HCT116 (cell line): ENCODE results near the gene TRIOBP. TPM values are rescaled to one million over a fixed set of nuclear protein-coding genes. Genes with fewer than 3 reads are reported as not detected.

ENCODE experiments used
- ATAC-seq: fragments of 200-7000 bp; cut with Tn5 transposase; 2 replicates; pipeline ENCODE4 v1.9.1; 2020; ENCODE audit warnings: mild to moderate bottlenecking, moderate library complexity
- BruUV-seq: library from RNA; stranded (reverse); fragments of 400-500 nt; replicated peaks from 2 replicates; lab custom pipeline; 2021; lab: Mats Ljungman, UMichigan
- CTCF ChIA-PET: fragments of 300-600 bp; sonication (Branson Sonifier 250); formaldehyde crosslinking; loops from one replicate; lab custom pipeline; 2021; ENCODE audit warnings: antibody characterized with exemption; lab: Charles Lee
- POLR2A ChIA-PET: fragments of 300-600, 350-600 bp; sonication (Branson Sonifier 250); formaldehyde crosslinking; loops from one replicate; lab custom pipeline; 2021; ENCODE audit warnings: antibody characterized with exemption; lab: Charles Lee
- RAD21 ChIA-PET, 2 experiments: fragments of 300-600 bp; sonication (Branson Sonifier 250); formaldehyde crosslinking; loops; one replicate each; lab custom pipeline; 2023; ENCODE audit warnings: low total read pairs in 2 of 2; ENCODE audit not compliant: uncharacterized antibody in 2 of 2, unreplicated experiment in 2 of 2, low non-redundant PET in 1 of 2; lab: Charles Lee
- DNase-seq: peaks from one replicate; pipeline ENCODE4 v3.0.0-alpha.2; 2010; ENCODE audit warnings: low read depth, low spot score
- H2AFZ ChIP-seq: fragments of 200-600 bp; shearing (Covaris generic), sonication (generic); 2 replicates; pipeline ENCODE4 v1.6.1; 2017; ENCODE audit warnings: low read depth, mixed run types, mixed read lengths, antibody characterized with exemption, low read length; ENCODE audit not compliant: poor library complexity, severe bottlenecking
- H3K27ac ChIP-seq: 2 replicates; pipeline ENCODE4 v1.5.1; 2012; ENCODE audit warnings: low read depth, low read length
- H3K27me3 ChIP-seq: fragments of 200-600 bp; sonication (generic); 2 replicates; pipeline ENCODE4 v1.6.1; 2016; ENCODE audit warnings: mixed run types, low read length, mixed read lengths; ENCODE audit not compliant: insufficient read depth
- H3K36me3 ChIP-seq, 2 experiments: fragments of 200-500 bp in 1 of 2; fragments of 200-600 bp in 1 of 2; sonication (Bioruptor generic) in 1 of 2; sonication (generic) in 1 of 2; 2 replicates each; pipeline versions ENCODE4 v1.5.1 to v1.6.1; 2014 to 2016; ENCODE audit warnings: low read length in 2 of 2, inconsistent platforms in 1 of 2, mixed read lengths in 1 of 2, mixed run types in 1 of 2; ENCODE audit not compliant: insufficient read depth in 2 of 2, control insufficient read depth in 1 of 2
- H3K4me1 ChIP-seq, 2 experiments: fragments of 200-600 bp in 1 of 2; sonication (generic) in 1 of 2; 2 replicates each; pipeline versions ENCODE4 v1.5.1 to v1.6.1; 2012 to 2017; ENCODE audit warnings: low read length in 2 of 2, inconsistent platforms in 1 of 2, mild to moderate bottlenecking in 1 of 2, mixed read lengths in 1 of 2, mixed run types in 1 of 2, moderate library complexity in 1 of 2; ENCODE audit not compliant: insufficient read depth in 2 of 2, control insufficient read depth in 1 of 2
- H3K4me2 ChIP-seq: fragments of 200-600 bp; sonication (generic); 2 replicates; pipeline ENCODE4 v1.6.1; 2017; ENCODE audit warnings: mixed run types, low read length, mixed read lengths
- H3K4me3 ChIP-seq, 2 experiments: fragments of 200-600 bp in 1 of 2; sonication (generic) in 1 of 2; replicated peaks in 1 of 2; 2 replicates each; pipeline ENCODE4 v1.5.1; 2011 to 2016; ENCODE audit warnings: low read length in 2 of 2, control low read depth in 1 of 2, low read depth in 1 of 2, mild to moderate bottlenecking in 1 of 2, mixed read lengths in 1 of 2, mixed run types in 1 of 2
- H3K79me2 ChIP-seq: fragments of 200-600 bp; sonication (generic); 2 replicates; pipeline ENCODE4 v1.6.1; 2017; ENCODE audit warnings: mild to moderate bottlenecking, mixed run types, low read length, moderate library complexity, mixed read lengths; ENCODE audit not compliant: insufficient read depth
- H3K9ac ChIP-seq: fragments of 200-600 bp; sonication (generic); 2 replicates; pipeline ENCODE4 v1.6.1; 2016; ENCODE audit warnings: low read length, mixed read lengths
- H3K9me2 ChIP-seq: fragments of 200-600 bp; sonication (generic), shearing (Covaris generic); 2 replicates; pipeline ENCODE4 v1.6.1; 2017; ENCODE audit warnings: mixed run types, mild to moderate bottlenecking, moderate library complexity; ENCODE audit not compliant: insufficient read depth
- H3K9me3 ChIP-seq, 2 experiments: fragments of 200-500 bp in 1 of 2; fragments of 200-600 bp in 1 of 2; sonication (Bioruptor generic) in 1 of 2; sonication (generic) in 1 of 2; 2 replicates each; pipeline ENCODE4 v1.6.1; 2014 to 2017; ENCODE audit warnings: low read length in 2 of 2, mixed read lengths in 2 of 2, inconsistent platforms in 1 of 2, low read depth in 1 of 2, mild to moderate bottlenecking in 1 of 2, mixed run types in 1 of 2, moderate library complexity in 1 of 2; ENCODE audit not compliant: control insufficient read depth in 1 of 2, insufficient read depth in 1 of 2
- H4K20me1 ChIP-seq: fragments of 200-600 bp; sonication (generic), shearing (Covaris generic); 2 replicates; pipeline ENCODE4 v1.6.1; 2017; ENCODE audit warnings: mixed run types, mild to moderate bottlenecking, moderate library complexity; ENCODE audit not compliant: insufficient read depth
- ATF3 ChIP-seq: IDR thresholded peaks from 2 replicates; pipeline ENCODE4 v1.6.1; 2012
- CBX3 ChIP-seq: IDR thresholded peaks from 2 replicates; pipeline ENCODE4 v1.6.1; 2012; ENCODE audit warnings: low read depth
- CTCF ChIP-seq, 3 experiments: fragments of 200-600 bp in 1 of 3; sonication (generic) in 1 of 3; IDR thresholded peaks in 2 of 3; conservative IDR thresholded peaks in 1 of 3; 2 replicates each; pipeline ENCODE4 v1.5.1; 2012 to 2017; ENCODE audit warnings: low read depth in 2 of 3, low read length in 2 of 3, antibody characterized with exemption in 1 of 3, borderline replicate concordance in 1 of 3, control low read depth in 1 of 3, mild to moderate bottlenecking in 1 of 3, mixed read lengths in 1 of 3, mixed run types in 1 of 3, moderate library complexity in 1 of 3; ENCODE audit not compliant: insufficient read depth in 1 of 3
- EGR1 ChIP-seq: IDR thresholded peaks from 2 replicates; pipeline ENCODE4 v1.6.1; 2012; ENCODE audit warnings: low read depth
- ELF1 ChIP-seq: IDR thresholded peaks from 2 replicates; pipeline ENCODE4 v1.6.1; 2012; ENCODE audit warnings: low read depth, borderline replicate concordance
- JUND ChIP-seq: IDR thresholded peaks from 2 replicates; pipeline ENCODE4 v1.6.1; 2012
- MAX ChIP-seq: IDR thresholded peaks from 2 replicates; pipeline ENCODE4 v1.6.1; 2012
- POLR2A ChIP-seq: IDR thresholded peaks from 2 replicates; pipeline ENCODE4 v1.7.0; 2011; ENCODE audit warnings: borderline replicate concordance; ENCODE audit not compliant: insufficient read depth, insufficient read length; ENCODE audit errors: extremely low read depth
- POLR2AphosphoS5 ChIP-seq: IDR thresholded peaks from 2 replicates; pipeline ENCODE4 v1.6.1; 2011; ENCODE audit warnings: mild to moderate bottlenecking, low read depth, low read length, moderate library complexity
- RAD21 ChIP-seq: IDR thresholded peaks from 2 replicates; pipeline ENCODE4 v1.6.1; 2012; ENCODE audit warnings: low read depth, mild to moderate bottlenecking
- REST ChIP-seq: IDR thresholded peaks from 2 replicates; pipeline ENCODE4 v1.6.1; 2012; ENCODE audit warnings: low read depth
- SRF ChIP-seq: IDR thresholded peaks from 2 replicates; pipeline ENCODE4 v1.6.1; 2012; ENCODE audit warnings: low read depth
- TCF7L2 ChIP-seq: IDR thresholded peaks from 2 replicates; pipeline ENCODE4 v1.7.0; 2011; ENCODE audit warnings: borderline replicate concordance, inconsistent platforms; ENCODE audit not compliant: insufficient read depth, insufficient read length; ENCODE audit errors: extremely low read depth
- YY1 ChIP-seq: IDR thresholded peaks from 2 replicates; pipeline ENCODE4 v1.6.1; 2011; ENCODE audit warnings: low read length, low read depth, moderate library complexity, mild to moderate bottlenecking; ENCODE audit not compliant: insufficient replicate concordance; ENCODE audit errors: extremely low read depth
- ZBTB33 ChIP-seq: IDR thresholded peaks from 2 replicates; pipeline ENCODE4 v1.6.1; 2011; ENCODE audit warnings: mild to moderate bottlenecking, low read length, moderate library complexity; ENCODE audit not compliant: insufficient replicate concordance; ENCODE audit errors: extremely low read depth
- ZFX ChIP-seq: fragments of 450-650 bp; IDR thresholded peaks from 2 replicates; pipeline ENCODE4 v1.6.1; 2017
- intact Hi-C: fragments of 100-400 bp; cut with micrococcal nuclease; formaldehyde crosslinking; loops from 2 replicates; pipeline ENCODE4 v1.10.0; 2022
- total RNA-seq: library from RNA; stranded (reverse); gene quantifications from one replicate; pipeline ENCODE4 v1.2.1, GENCODE V29; 2021; ENCODE audit not compliant: unreplicated experiment

The TRIOBP gene
- total RNA-seq, 1 experiment from 2014 or later, result 244 TPM

GRCh38 chr22:37686002-37686982 lies 10.6 kb upstream of the TRIOBP start, which contains the start of gene NOL12:
Gene NOL12, plus strand, starts transcription at chr22:37686343. Its CDS starts 50 bp downstream, at chr22:37686393.
- POLR2A ChIA-PET, result interaction anchor here (0.6 to 2.2 kb wide), 7 partner anchors 9 to 78 kb away, joined by 3 to 9 read pairs (median 4); partner anchors contain the start of genes GGA1 and LGALS1
- BruUV-seq, result TSS peak; percentile 78
- RAD21 ChIA-PET, result interaction anchor here in 1 of 2 experiments (1.4 kb wide), 1 partner anchor 43 kb away, joined by 3 read pairs; no protein-coding TSS in a partner anchor
- intact Hi-C loops, result loop anchor here (5.0 kb wide), 1 partner anchor 61 kb away; no protein-coding TSS in a partner anchor
- Histone ChIP-seq H4K20me1 (peaks cover 4% of the 10 kb centered on the region; the same call in 1 of the 2 replicates), H2AFZ (no peak within 1 kb of the TSS), H3K4me3 (peak within 1 kb of the TSS; percentile 82 to 100), H3K79me2 (peaks cover 28% of the 10 kb centered on the region), H3K4me2 (peak within 1 kb of the TSS; percentile 90), H3K27ac (peak within 1 kb of the TSS; percentile 87), H3K9me3 (no peaks in the 10 kb centered on the region), H3K9ac (peak within 1 kb of the TSS; percentile 99), H3K4me1 (peaks cover 30 to 63% of the 10 kb centered on the region in 2 experiments), H3K9me2 (no peaks in the 10 kb centered on the region), H3K27me3 (no peaks in the 10 kb centered on the region), H3K36me3 (peaks cover 9 to 24% of the 10 kb centered on the region in 2 experiments; a peak in 2 of 4 replicates)
- peak; percentile 77 for ATAC-seq
- peak; percentile 86 for DNase-seq
- CTCF ChIA-PET, result interaction anchor here (1.0 to 2.3 kb wide), 2 partner anchors 9 to 43 kb away, joined by 4 to 8 read pairs; no protein-coding TSS in a partner anchor
- TF ChIP-seq ZFX, result peak; percentile 90; the same call in 1 of the 2 replicates
- TF ChIP-seq POLR2A, result peak; percentile 44
- TF ChIP-seq ZBTB33, result no peak
- TF ChIP-seq SRF, result 0 out of 2 replicates have a peak, but pooled peaks have one; percentile 29
- TF ChIP-seq POLR2AphosphoS5, result peak; percentile 78
- peak; percentile 51 for TF ChIP-seq YY1
- TF ChIP-seq CTCF (IDR thresholded peaks at IDR 0.05 in 2 of 3, conservative IDR thresholded peaks at IDR 0.05 in 1 of 3; ENCODE audit: borderline replicate concordance in 1 of 3, insufficient read depth in 1 of 3, low read depth in 2 of 3, low read length in 2 of 3), result no peak
- no peak for TF ChIP-seq REST
- TF ChIP-seq EGR1, result no peak
- TF ChIP-seq CBX3, result peak; percentile 68
- TF ChIP-seq RAD21, result no peak
- peak; percentile 91 for TF ChIP-seq MAX
- TF ChIP-seq ATF3, result no peak
- TF ChIP-seq JUND, result no peak
- peak; percentile 29 for TF ChIP-seq TCF7L2
- no peak; the same call in 1 of the 2 replicates for TF ChIP-seq ELF1
